Measurements from ENCODE around the gene PITPNB. TPM values are rescaled to one million over a fixed set of nuclear protein-coding genes. Genes with fewer than 3 reads are reported as not detected.

PITPNB gene
- total and polyA plus RNA-seq, 2 of the 13 experiments (the other 11 are each of a cell fraction or from before 2014, with no cell fraction given), result 17.0 to 30.1 TPM

DNA sequence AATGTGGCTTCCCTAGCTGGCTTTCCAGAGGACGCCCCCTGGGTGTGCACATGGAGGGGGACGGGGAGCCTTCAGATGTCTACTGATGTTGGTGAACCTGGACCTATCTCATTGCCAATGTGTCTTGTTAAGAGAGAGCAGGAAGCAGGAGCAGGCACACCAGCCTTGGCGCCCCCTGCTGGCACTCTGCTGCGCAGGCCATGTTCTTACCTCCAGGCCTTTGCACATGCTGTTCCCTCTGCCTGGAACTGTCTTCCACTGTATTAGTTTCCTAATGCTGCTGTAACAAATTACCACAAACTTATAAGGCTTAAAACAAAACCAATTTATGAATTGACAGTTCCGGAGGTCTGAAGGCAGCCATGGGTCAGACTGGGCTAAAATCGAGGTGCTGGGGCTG is 93.9 kb downstream of the PITPNB start:
- POLR2A ChIA-PET, result no interaction called here
- CTCF ChIA-PET (ENCODE audit: low intra/inter-chr PET ratio, low total read pairs), result no interaction called here
- H3K27me3 ChIP-seq (ENCODE audit: control insufficient read depth in 1 of 2, insufficient read depth in 2 of 2, low read length in 2 of 2), result no peaks in the 10 kb centered on the region
- H3K9me3 ChIP-seq (ENCODE audit: low read length), result no peaks in the 10 kb centered on the region
- BruUV-seq (replicated peaks), result no TSS peak
- H2AFZ ChIP-seq (ENCODE audit: low read length), result no peak overlapping the region
- no peak overlapping the region for H3K9ac ChIP-seq (ENCODE audit: insufficient read depth, low read depth, low read length)
- H3K36me3 ChIP-seq (replicated peaks in 1 of 2; ENCODE audit: control insufficient read depth in 1 of 2, insufficient read depth in 2 of 2, low read length in 2 of 2), result no peaks in the 10 kb centered on the region
- in situ Hi-C loops (cut with HindIII; ENCODE audit: extremely low pct_ligation_motif_present, low pct_unique_long_range_greater_than_20kb) (no loop called here), intact Hi-C loops (cut with micrococcal nuclease; ENCODE audit: unreplicated experiment) (no loop called here)
- no peak for ATAC-seq
- H3K4me3 ChIP-seq (replicated peaks in 1 of 3; ENCODE audit: insufficient read depth in 1 of 3, low read depth in 2 of 3, low read length in 3 of 3), result no peak overlapping the region
- H4K20me1 ChIP-seq (ENCODE audit: insufficient read depth, low read length), result no peaks in the 10 kb centered on the region
- DNase-seq (ENCODE audit: low spot score), result no peak
- TF ChIP-seq ZNF12 (CRISPR knock-in tag; IDR thresholded peaks at IDR 0.05), result peak; percentile 96
- TF ChIP-seq, protein P1, sequence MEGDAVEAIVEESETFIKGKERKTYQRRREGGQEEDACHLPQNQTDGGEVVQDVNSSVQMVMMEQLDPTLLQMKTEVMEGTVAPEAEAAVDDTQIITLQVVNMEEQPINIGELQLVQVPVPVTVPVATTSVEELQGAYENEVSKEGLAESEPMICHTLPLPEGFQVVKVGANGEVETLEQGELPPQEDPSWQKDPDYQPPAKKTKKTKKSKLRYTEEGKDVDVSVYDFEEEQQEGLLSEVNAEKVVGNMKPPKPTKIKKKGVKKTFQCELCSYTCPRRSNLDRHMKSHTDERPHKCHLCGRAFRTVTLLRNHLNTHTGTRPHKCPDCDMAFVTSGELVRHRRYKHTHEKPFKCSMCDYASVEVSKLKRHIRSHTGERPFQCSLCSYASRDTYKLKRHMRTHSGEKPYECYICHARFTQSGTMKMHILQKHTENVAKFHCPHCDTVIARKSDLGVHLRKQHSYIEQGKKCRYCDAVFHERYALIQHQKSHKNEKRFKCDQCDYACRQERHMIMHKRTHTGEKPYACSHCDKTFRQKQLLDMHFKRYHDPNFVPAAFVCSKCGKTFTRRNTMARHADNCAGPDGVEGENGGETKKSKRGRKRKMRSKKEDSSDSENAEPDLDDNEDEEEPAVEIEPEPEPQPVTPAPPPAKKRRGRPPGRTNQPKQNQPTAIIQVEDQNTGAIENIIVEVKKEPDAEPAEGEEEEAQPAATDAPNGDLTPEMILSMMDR (CRISPR knock-in tag; IDR thresholded peaks at IDR 0.05), result peak; percentile 64
- peak; percentile 36 for TF ChIP-seq STAG1 (CRISPR knock-in tag; IDR thresholded peaks at IDR 0.05)
- TF ChIP-seq ZNF563 (CRISPR knock-in tag; IDR thresholded peaks at IDR 0.05), result no peak
- H3K27ac ChIP-seq (ENCODE audit: extremely low read length, insufficient read depth, low read length), result no peak overlapping the region
- WGBS (ENCODE audit: low lambda C conversion rate), result 86% methylated on average over 4 of the region's 6 CpGs
- no peak for FAIRE-seq
- peaks cover 22% of the 10 kb centered on the region for H3K4me1 ChIP-seq (ENCODE audit: insufficient read depth, low read length)
- no peaks in the 10 kb centered on the region for H3K79me2 ChIP-seq (ENCODE audit: insufficient read depth, low read length)
- no peak overlapping the region for H3K4me2 ChIP-seq (ENCODE audit: low read depth, low read length)

DNA sequence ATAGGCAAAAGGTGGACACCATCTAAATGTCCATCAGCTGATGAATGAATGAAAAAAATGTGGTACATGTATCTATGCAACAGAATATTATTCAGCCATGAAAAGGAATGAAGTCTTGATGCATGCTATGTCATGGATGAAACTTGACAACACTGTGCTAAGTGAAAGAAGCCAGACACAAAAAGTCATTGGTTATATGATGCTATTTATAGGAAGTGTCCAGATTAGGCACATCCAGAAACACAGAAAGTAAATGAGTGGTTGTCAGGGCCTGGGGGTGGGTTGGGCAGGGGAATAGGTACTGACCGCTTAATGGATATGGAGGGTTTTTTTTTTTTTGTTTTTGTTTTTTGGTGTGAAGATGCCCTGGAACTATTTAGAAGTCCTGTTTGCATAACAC is 95.8 kb downstream of the PITPNB start:
- FAIRE-seq, result no peak
- Histone ChIP-seq H3K4me3 (replicated peaks in 1 of 3; ENCODE audit: insufficient read depth in 1 of 3, low read depth in 2 of 3, low read length in 3 of 3) (no peak overlapping the region), H3K4me1 (ENCODE audit: insufficient read depth, low read length) (peaks cover 22% of the 10 kb centered on the region), H3K36me3 (replicated peaks in 1 of 2; ENCODE audit: control insufficient read depth in 1 of 2, insufficient read depth in 2 of 2, low read length in 2 of 2) (no peaks in the 10 kb centered on the region), H3K79me2 (ENCODE audit: insufficient read depth, low read length) (no peaks in the 10 kb centered on the region), H4K20me1 (ENCODE audit: insufficient read depth, low read length) (no peaks in the 10 kb centered on the region), H3K27ac (ENCODE audit: extremely low read length, insufficient read depth, low read length) (no peak overlapping the region), H3K4me2 (ENCODE audit: low read depth, low read length) (no peak overlapping the region), H2AFZ (ENCODE audit: low read length) (no peak overlapping the region), H3K27me3 (ENCODE audit: control insufficient read depth in 1 of 2, insufficient read depth in 2 of 2, low read length in 2 of 2) (no peaks in the 10 kb centered on the region), H3K9ac (ENCODE audit: insufficient read depth, low read depth, low read length) (no peak overlapping the region), H3K9me3 (ENCODE audit: low read length) (no peaks in the 10 kb centered on the region)
- in situ Hi-C loops (cut with HindIII; ENCODE audit: extremely low pct_ligation_motif_present, low pct_unique_long_range_greater_than_20kb) (loop anchor here (25.0 kb wide), 1 partner anchor 1061 kb away; no protein-coding TSS in a partner anchor), intact Hi-C loops (cut with micrococcal nuclease; ENCODE audit: unreplicated experiment) (no loop called here)
- ATAC-seq, result no peak
- no TSS peak for BruUV-seq (replicated peaks)
- WGBS (ENCODE audit: low lambda C conversion rate), result 83% methylated on average over 1 of the region's 1 CpG
- ChIA-PET CTCF (ENCODE audit: low intra/inter-chr PET ratio, low total read pairs) (no interaction called here), POLR2A (no interaction called here)
- TF ChIP-seq KLF12 (CRISPR knock-in tag; IDR thresholded peaks at IDR 0.05; ENCODE audit: borderline replicate concordance) (no peak), HDAC2 (CRISPR knock-in tag; IDR thresholded peaks at IDR 0.05) (no peak), YY1 (IDR thresholded peaks at IDR 0.05; ENCODE audit: insufficient read depth, insufficient replicate concordance, low read depth, low read length) (no peak), RBAK (CRISPR knock-in tag; IDR thresholded peaks at IDR 0.05) (no peak)
- TF ChIP-seq, protein P2, sequence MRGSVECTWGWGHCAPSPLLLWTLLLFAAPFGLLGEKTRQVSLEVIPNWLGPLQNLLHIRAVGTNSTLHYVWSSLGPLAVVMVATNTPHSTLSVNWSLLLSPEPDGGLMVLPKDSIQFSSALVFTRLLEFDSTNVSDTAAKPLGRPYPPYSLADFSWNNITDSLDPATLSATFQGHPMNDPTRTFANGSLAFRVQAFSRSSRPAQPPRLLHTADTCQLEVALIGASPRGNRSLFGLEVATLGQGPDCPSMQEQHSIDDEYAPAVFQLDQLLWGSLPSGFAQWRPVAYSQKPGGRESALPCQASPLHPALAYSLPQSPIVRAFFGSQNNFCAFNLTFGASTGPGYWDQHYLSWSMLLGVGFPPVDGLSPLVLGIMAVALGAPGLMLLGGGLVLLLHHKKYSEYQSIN (CRISPR knock-in tag; IDR thresholded peaks at IDR 0.05; ENCODE audit: borderline replicate concordance), result no peak
- DNase-seq (ENCODE audit: low spot score), result no peak
